Calu3 (cell line): ENCODE results near the gene STEEP1. TPM values are rescaled to one million over a fixed set of nuclear protein-coding genes. Genes with fewer than 3 reads are reported as not detected.

ENCODE experiments used
- BruUV-seq: library from RNA; stranded (reverse); fragments of 400-500 nt; replicated peaks from 2 replicates; lab custom pipeline; 2021; lab: Mats Ljungman, UMichigan
- CTCF ChIA-PET: fragments of 300-600 bp; sonication (Branson Sonifier 250); formaldehyde crosslinking; loops from one replicate; lab custom pipeline; 2022; ENCODE audit warnings: antibody characterized with exemption; lab: Charles Lee
- DNase-seq: peaks from one replicate; pipeline ENCODE4 v3.0.0; 2022
- H3K27ac Mint-ChIP-seq: one replicate; pipeline ENCODE4 v1.8.0; 2022; ENCODE audit warnings: mixed read lengths; ENCODE audit not compliant: unreplicated experiment
- H3K27me3 Mint-ChIP-seq: one replicate; pipeline ENCODE4 v1.8.0; 2022; ENCODE audit warnings: mixed read lengths; ENCODE audit not compliant: unreplicated experiment
- H3K36me3 Mint-ChIP-seq: one replicate; pipeline ENCODE4 v1.8.0; 2022; ENCODE audit warnings: mild to moderate bottlenecking, moderate library complexity, mixed read lengths; ENCODE audit not compliant: insufficient read depth, unreplicated experiment
- H3K4me1 Mint-ChIP-seq: one replicate; pipeline ENCODE4 v1.8.0; 2022; ENCODE audit warnings: mild to moderate bottlenecking, low read depth, mixed read lengths; ENCODE audit not compliant: unreplicated experiment
- H3K4me3 Mint-ChIP-seq: one replicate; pipeline ENCODE4 v1.8.0; 2022; ENCODE audit warnings: mild to moderate bottlenecking, low read depth, moderate library complexity, mixed read lengths; ENCODE audit not compliant: unreplicated experiment
- H3K9me3 Mint-ChIP-seq: one replicate; pipeline ENCODE4 v1.8.0; 2022; ENCODE audit warnings: low read depth, mixed read lengths; ENCODE audit not compliant: unreplicated experiment
- CTCF ChIP-seq: fragments of 200-600 bp; IDR thresholded peaks from one replicate; pipeline ENCODE4 v1.8.0; 2022; ENCODE audit warnings: antibody characterized with exemption; ENCODE audit not compliant: unreplicated experiment
- intact Hi-C: fragments of 100-400 bp; cut with micrococcal nuclease; formaldehyde crosslinking; loops from one replicate; pipeline ENCODE4 v1.10.0; 2022; ENCODE audit not compliant: unreplicated experiment
- total RNA-seq: library from RNA; stranded (reverse); gene quantifications from 2 replicates; pipeline ENCODE4 v1.2.3, GENCODE V29; 2022

The STEEP1 gene
- total RNA-seq, 1 experiment from 2014 or later = 30.4 TPM

GRCh38 chrX:119605464-119606279 lies 40.5 kb upstream of the STEEP1 start:
- BruUV-seq = no TSS peak
- intact Hi-C loops = loop anchor here (1.0 to 5.0 kb wide), 2 partner anchors 88 to 125 kb away; no protein-coding TSS in a partner anchor

GRCh38 chrX:119604766-119605463 lies 39.7 kb upstream of the STEEP1 start:
- H3K9me3 Mint-ChIP-seq = no peaks in the 10 kb centered on the region

More at GRCh38 chrX:119605464-119606279, 40.5 kb upstream of the STEEP1 start:
- peak overlapping the region; percentile 90 for H3K4me3 Mint-ChIP-seq
- peak overlapping the region; percentile 90 for H3K27ac Mint-ChIP-seq
- no peak for TF ChIP-seq CTCF
- H3K4me1 Mint-ChIP-seq = peaks cover 16% of the 10 kb centered on the region
- H3K27me3 Mint-ChIP-seq = no peaks in the 10 kb centered on the region
- CTCF ChIA-PET = interaction anchor here (0.6 to 0.7 kb wide), 2 partner anchors 52 to 376 kb away, joined by 3 to 5 read pairs; no protein-coding TSS in a partner anchor
- no peaks in the 10 kb centered on the region for H3K9me3 Mint-ChIP-seq
- peaks cover 29% of the 10 kb centered on the region for H3K36me3 Mint-ChIP-seq
- peak; percentile 35 for DNase-seq

GRCh38 chrX:119602701-119603255 lies 37.6 kb upstream of the STEEP1 start:
- peaks cover 16% of the 10 kb centered on the region for H3K4me1 Mint-ChIP-seq
- intact Hi-C loops = no loop called here
- no peaks in the 10 kb centered on the region for H3K9me3 Mint-ChIP-seq
- H3K27ac Mint-ChIP-seq = no peak overlapping the region
- no peaks in the 10 kb centered on the region for H3K27me3 Mint-ChIP-seq
- TF ChIP-seq CTCF = no peak
- no TSS peak for BruUV-seq
- CTCF ChIA-PET = no interaction called here
- DNase-seq = no peak
- H3K4me3 Mint-ChIP-seq = no peak overlapping the region
- peaks cover 37% of the 10 kb centered on the region for H3K36me3 Mint-ChIP-seq

More at GRCh38 chrX:119604766-119605463, 39.7 kb upstream of the STEEP1 start:
- intact Hi-C loops = loop anchor here (5.0 kb wide), 1 partner anchor 88 kb away; no protein-coding TSS in a partner anchor
- Mint-ChIP-seq H3K27ac (peak overlapping the region; percentile 87), H3K27me3 (no peaks in the 10 kb centered on the region), H3K4me3 (peak overlapping the region; percentile 90), H3K36me3 (peaks cover 31% of the 10 kb centered on the region), H3K4me1 (peaks cover 16% of the 10 kb centered on the region)
- no TSS peak for BruUV-seq
- CTCF ChIA-PET = interaction anchor here (0.7 kb wide), 1 partner anchor 124 kb away, joined by 3 read pairs; no protein-coding TSS in a partner anchor
- no peak for DNase-seq
- no peak for TF ChIP-seq CTCF

GRCh38 chrX:119589810-119590209 lies 24.6 kb upstream of the STEEP1 start:
- Mint-ChIP-seq H3K27ac (no peak overlapping the region), H3K27me3 (no peaks in the 10 kb centered on the region), H3K4me3 (no peak overlapping the region), H3K36me3 (peaks cover 32% of the 10 kb centered on the region), H3K4me1 (no peaks in the 10 kb centered on the region), H3K9me3 (no peaks in the 10 kb centered on the region)
- no peak for TF ChIP-seq CTCF
- CTCF ChIA-PET = interaction anchor here (0.6 kb wide), 1 partner anchor 165 kb away, joined by 3 read pairs; no protein-coding TSS in a partner anchor
- BruUV-seq = TSS peak; percentile 17
- DNase-seq = no peak
- intact Hi-C loops = no loop called here
